Measurements from ENCODE around the gene OR8D2. TPM values are rescaled to one million over a fixed set of nuclear protein-coding genes. Genes with fewer than 3 reads are reported as not detected.

Gene OR8D2
- total RNA-seq = not detected

GRCh38 chr11:124320097-124320496, at the start of gene OR8D2:
TSS of gene OR8D2 (minus strand) at chr11:124320197. CDS start at chr11:124320197, 0 bp downstream.
- ATAC-seq (no peak), DNase-seq (ENCODE audit: low spot score) (no peak)

GRCh38 chr11:124359566-124359965, 39.6 kb upstream of the OR8D2 start:
- DNase-seq (ENCODE audit: low spot score) = no peak
- ATAC-seq = no peak

GRCh38 chr11:124346311-124346955, 26.4 kb upstream of the OR8D2 start:
- ATAC-seq (no peak), DNase-seq (ENCODE audit: low spot score) (no peak)

DNA sequence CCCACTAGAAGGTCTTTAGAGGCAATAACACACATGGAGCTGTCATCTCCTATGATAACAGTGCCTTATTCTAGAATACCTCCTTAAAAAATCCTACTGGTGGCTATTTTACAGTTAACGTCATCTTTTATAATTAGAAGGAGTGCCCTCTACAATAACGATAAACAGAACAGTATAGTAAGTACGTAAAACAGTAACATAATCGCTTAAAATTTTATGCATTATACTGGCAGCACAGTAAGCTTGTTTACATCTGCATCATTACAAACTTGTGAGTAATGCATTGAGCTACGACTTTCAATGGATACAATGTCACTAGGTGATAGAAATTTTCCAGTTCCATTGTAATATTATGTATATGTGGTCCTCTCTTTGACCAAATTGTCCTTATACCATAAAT, 24.3 kb upstream of the OR8D2 start:
- ATAC-seq (no peak), DNase-seq (ENCODE audit: low spot score) (no peak)

DNA sequence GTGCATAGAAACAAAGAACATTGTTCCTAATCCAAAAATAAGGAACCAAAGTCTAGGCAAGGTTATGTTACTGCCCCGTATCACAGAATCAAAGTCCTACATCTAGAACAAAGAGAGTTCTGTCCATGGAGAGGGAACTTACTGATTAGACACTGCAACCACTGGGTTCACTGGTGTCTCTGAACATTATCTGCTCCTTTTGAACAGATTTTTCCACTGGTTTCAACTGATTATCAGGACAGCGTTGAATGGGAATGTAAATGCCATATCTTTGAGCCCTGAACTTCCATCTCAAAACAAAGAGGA, 20.1 kb upstream of the OR8D2 start:
- DNase-seq (ENCODE audit: low spot score) (no peak), ATAC-seq (no peak)

GRCh38 chr11:124339396-124340141, 19.6 kb upstream of the OR8D2 start:
- DNase-seq (ENCODE audit: low spot score) (no peak), ATAC-seq (no peak)

GRCh38 chr11:124331873-124332272, 11.9 kb upstream of the OR8D2 start:
- no peak for ATAC-seq
- no peak for DNase-seq (ENCODE audit: low spot score)

DNA sequence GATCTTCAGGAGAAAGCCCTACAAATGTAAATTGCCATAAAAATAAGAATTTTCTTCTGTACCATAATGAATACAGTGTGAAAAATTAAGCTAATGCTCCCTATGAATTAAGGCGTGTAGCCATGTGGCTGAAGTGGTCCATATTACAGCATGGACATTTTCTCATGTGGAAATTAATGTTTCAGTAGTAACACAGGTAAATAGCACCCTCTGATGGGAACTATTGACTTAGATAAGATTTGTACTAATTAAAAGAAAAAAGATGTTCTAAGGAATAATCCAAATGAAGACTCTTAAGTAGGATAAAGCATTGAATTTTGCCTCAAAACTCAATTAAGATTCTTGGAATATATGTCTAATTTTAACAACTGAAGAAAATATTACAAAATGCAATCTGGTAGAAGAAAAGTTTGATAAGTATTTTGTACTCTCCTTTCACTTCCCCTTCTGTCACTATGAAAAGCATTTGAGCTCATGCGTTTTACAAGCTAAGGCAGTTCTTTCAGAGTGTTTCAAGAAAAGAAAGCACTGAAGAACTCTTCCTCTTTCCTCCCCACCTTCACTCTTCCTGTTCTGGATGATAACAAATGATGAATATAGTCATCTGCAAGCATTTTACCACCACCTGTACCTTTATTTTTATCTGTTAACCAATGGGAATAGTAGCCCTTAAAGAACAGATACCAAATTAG, 9.9 kb upstream of the OR8D2 start:
- DNase-seq (ENCODE audit: low spot score) = no peak
- ATAC-seq = no peak

DNA sequence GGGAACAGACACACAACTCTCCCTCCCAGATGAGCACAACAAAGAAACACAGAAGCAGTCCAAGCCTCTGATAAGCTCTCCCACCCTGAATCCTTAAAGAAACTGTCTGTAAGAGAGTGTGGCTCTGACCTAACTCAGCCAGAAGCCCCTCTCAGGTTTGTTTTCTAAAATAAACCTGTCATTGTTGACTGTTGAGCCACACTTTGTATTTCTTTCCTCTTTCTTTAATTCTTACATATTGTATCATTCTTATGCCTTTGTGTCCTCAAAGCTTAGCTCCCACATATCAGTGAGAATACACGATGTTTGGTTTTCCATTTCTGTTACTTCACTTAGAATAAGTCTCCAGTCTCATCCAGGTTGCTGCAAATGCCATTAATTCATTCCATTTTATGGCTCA, 7.8 kb upstream of the OR8D2 start:
- no peak for DNase-seq (ENCODE audit: low spot score)
- ATAC-seq = no peak

- DNase-seq (ENCODE audit: low spot score) (no peak), ATAC-seq (no peak)
Observed at GRCh38 chr11:124322356-124322755, 2.4 kb upstream of the OR8D2 start.

DNA sequence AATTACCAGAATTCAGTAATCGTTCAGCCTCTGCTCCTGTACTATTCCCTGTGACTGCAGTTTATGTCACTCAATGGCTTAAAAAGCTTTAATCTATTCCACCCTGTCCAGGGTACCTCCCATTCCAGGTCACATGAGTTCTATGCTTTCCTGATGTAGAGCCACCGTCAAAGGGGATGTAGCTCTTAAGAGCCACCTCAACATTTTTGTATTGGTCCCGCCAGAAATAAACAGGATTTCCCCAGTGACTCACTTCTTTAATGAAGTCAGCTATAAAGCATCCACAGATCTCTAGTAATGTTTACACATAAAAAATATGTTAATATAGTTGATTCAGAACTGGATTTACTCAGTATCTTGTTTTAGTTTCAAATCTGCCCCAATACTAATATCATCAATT, 4.9 kb downstream of the OR8D2 start:
- no peak for DNase-seq (ENCODE audit: low spot score)
- ATAC-seq = no peak

- DNase-seq (ENCODE audit: low spot score) (no peak), ATAC-seq (no peak)
Observed at GRCh38 chr11:124313849-124314248, 6.1 kb downstream of the OR8D2 start, which contains the start of gene OR8D1. TSS of gene OR8D1 (minus strand) at chr11:124313949. CDS start at chr11:124310766, 3,183 bp downstream.

DNA sequence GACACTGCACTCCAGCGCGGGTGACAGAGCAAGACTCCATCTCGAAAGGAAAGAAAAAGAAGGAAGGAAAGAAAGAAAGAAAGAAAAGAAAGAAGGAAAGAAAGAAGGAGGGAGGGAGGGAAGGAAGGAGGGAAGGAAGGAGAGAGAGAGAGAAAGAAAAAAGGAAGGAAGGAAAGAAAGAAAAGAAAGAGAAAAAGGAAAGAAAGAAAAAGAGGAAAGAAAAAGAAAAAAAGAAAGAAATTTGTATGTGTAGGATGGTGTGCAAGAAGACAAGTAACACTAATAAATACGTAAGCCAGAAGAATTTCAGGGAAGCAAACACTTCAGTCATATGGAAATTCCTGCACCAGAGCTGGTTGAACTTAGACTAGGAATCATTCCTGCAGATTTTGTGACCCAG, 6.9 kb downstream of the OR8D2 start:
- ATAC-seq (no peak), DNase-seq (ENCODE audit: low spot score) (no peak)

- DNase-seq (ENCODE audit: low spot score) (no peak), ATAC-seq (no peak)
Observed at GRCh38 chr11:124311670-124312069, 8.3 kb downstream of the OR8D2 start.

DNA sequence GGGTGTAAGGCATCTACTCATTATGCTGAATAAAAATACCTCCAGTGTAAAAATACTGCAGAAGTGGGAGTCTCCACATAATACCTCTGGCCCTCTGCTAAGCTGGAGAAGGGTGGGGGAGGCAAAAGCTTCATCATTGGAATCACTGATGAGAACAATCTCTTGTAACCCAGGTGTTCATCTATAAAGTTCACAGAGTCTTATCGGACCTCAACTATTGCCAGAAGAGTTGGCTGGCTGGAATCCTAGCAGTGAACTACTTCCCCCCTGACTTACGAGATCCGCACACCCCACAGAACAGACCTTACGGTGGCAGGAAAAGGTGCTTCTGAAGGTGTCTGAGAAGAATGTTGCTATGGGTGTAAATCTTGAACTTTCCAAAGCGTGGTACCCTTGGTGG, 8.7 kb downstream of the OR8D2 start:
- no peak for ATAC-seq
- DNase-seq (ENCODE audit: low spot score) = no peak

- ATAC-seq = no peak
- no peak for DNase-seq (ENCODE audit: low spot score)
Observed at GRCh38 chr11:124310721-124311120, 9.3 kb downstream of the OR8D2 start.

DNA sequence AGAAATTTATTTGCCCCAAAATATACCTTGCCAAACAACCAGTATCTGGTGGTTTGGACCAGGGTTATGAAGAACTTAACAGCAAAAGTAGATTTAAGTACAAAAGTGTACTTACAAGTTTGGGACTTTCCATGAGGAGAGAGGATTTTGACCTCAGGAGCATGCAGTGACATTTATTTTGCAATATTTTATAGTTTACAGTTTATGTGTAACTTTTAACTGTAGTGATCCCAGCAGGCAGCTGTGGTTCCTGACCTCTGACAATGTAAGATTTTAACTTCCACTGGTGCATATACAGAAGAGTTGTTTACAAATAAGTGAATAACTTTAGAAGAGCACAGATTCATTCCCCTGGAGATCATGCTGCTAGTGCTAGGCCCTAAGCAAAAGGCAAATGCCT, 12.9 kb downstream of the OR8D2 start:
- no peak for DNase-seq (ENCODE audit: low spot score)

GRCh38 chr11:124302347-124303125, 17.5 kb downstream of the OR8D2 start:
- ATAC-seq = no peak
- DNase-seq (ENCODE audit: low spot score) = no peak

More for the DNA sequence above, 12.9 kb downstream of the OR8D2 start:
- ATAC-seq = peak; percentile 59

DNA sequence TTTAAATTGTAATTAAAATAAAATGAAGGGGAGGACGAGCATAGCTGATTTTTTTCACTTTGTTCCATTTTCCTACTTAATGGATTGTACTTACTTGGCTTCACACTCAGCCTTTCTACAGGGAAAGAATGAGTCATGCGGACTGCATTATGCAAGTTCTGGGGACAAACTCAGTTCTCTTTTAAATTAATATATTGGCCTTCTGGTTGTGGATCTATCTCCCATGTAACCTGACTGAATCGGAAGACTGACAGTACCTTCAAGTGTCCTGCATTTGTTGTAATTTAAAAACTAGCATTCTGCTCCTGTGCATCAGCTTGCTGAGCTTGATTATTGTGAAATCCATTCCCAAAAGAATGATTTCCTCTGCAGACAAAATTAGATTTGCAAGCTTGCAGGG, 18.4 kb downstream of the OR8D2 start:
- DNase-seq (ENCODE audit: low spot score) (no peak), ATAC-seq (no peak)

- DNase-seq (ENCODE audit: low spot score) = no peak
- no peak for ATAC-seq
Observed at GRCh38 chr11:124297921-124298320, 22.1 kb downstream of the OR8D2 start.

GRCh38 chr11:124296016-124296415, 24.0 kb downstream of the OR8D2 start:
- no peak for DNase-seq (ENCODE audit: low spot score)
- ATAC-seq = no peak
